NCI-H1105 (cell line): ENCODE measurements around the gene ARL14.

Experiments
- DNase-seq: peaks from one replicate; lab custom pipeline; 2025; lab: John Stamatoyannopoulos, UW

The ARL14 gene

GRCh38 chr3:160676547-160677303 lies at the start of gene ARL14:
Gene ARL14, plus strand, starts transcription at chr3:160677160. Its CDS starts 187 bp downstream, at chr3:160677347.
- no peak for DNase-seq

GRCh38 chr3:160629491-160629890 lies 47.5 kb upstream of the ARL14 start:
- no peak for DNase-seq

- DNase-seq = no peak
Observed at GRCh38 chr3:160633361-160634083, 43.4 kb upstream of the ARL14 start.

GRCh38 chr3:160635213-160635612 lies 41.7 kb upstream of the ARL14 start:
- DNase-seq = no peak

GRCh38 chr3:160637086-160637485 lies 39.9 kb upstream of the ARL14 start:
- no peak for DNase-seq

GRCh38 chr3:160638184-160638583 lies 38.8 kb upstream of the ARL14 start:
- DNase-seq = no peak

GRCh38 chr3:160641665-160642309 lies 35.2 kb upstream of the ARL14 start:
- DNase-seq = no peak

- no peak for DNase-seq
Observed at GRCh38 chr3:160643994-160644393, 33.0 kb upstream of the ARL14 start.

GRCh38 chr3:160644491-160644890 lies 32.5 kb upstream of the ARL14 start:
- no peak for DNase-seq

- DNase-seq = no peak
Observed at GRCh38 chr3:160648701-160649100, 28.3 kb upstream of the ARL14 start.

GRCh38 chr3:160649596-160649995 lies 27.4 kb upstream of the ARL14 start:
- no peak for DNase-seq

- no peak for DNase-seq
Observed at GRCh38 chr3:160653512-160653911, 23.4 kb upstream of the ARL14 start.

GRCh38 chr3:160660902-160661301 lies 16.1 kb upstream of the ARL14 start:
- DNase-seq = no peak

GRCh38 chr3:160661660-160662059 lies 15.3 kb upstream of the ARL14 start:
- no peak for DNase-seq

- DNase-seq = no peak
Observed at GRCh38 chr3:160665231-160665630, 11.7 kb upstream of the ARL14 start.

GRCh38 chr3:160665784-160666526 lies 11.0 kb upstream of the ARL14 start:
- no peak for DNase-seq

GRCh38 chr3:160667452-160667851 lies 9.5 kb upstream of the ARL14 start:
- no peak for DNase-seq

GRCh38 chr3:160668454-160668853 lies 8.5 kb upstream of the ARL14 start:
- DNase-seq = no peak

GRCh38 chr3:160671231-160671630 lies 5.7 kb upstream of the ARL14 start:
- DNase-seq = no peak

- no peak for DNase-seq
Observed at GRCh38 chr3:160671995-160672394, 5.0 kb upstream of the ARL14 start.

- DNase-seq = no peak
Observed at GRCh38 chr3:160673188-160673587, 3.8 kb upstream of the ARL14 start.

- DNase-seq = no peak
Observed at GRCh38 chr3:160675566-160676124, 1.3 kb upstream of the ARL14 start.
